GM19099 (cell line): Measurements from ENCODE around the gene AGBL4.

Source experiments
- POLR2A ChIP-seq: IDR thresholded peaks from 3 replicates; pipeline ENCODE4 v1.6.1; 2011; ENCODE audit warnings: low read depth; ENCODE audit not compliant: insufficient read length; ENCODE audit errors: extremely low read depth

The AGBL4 gene

DNA sequence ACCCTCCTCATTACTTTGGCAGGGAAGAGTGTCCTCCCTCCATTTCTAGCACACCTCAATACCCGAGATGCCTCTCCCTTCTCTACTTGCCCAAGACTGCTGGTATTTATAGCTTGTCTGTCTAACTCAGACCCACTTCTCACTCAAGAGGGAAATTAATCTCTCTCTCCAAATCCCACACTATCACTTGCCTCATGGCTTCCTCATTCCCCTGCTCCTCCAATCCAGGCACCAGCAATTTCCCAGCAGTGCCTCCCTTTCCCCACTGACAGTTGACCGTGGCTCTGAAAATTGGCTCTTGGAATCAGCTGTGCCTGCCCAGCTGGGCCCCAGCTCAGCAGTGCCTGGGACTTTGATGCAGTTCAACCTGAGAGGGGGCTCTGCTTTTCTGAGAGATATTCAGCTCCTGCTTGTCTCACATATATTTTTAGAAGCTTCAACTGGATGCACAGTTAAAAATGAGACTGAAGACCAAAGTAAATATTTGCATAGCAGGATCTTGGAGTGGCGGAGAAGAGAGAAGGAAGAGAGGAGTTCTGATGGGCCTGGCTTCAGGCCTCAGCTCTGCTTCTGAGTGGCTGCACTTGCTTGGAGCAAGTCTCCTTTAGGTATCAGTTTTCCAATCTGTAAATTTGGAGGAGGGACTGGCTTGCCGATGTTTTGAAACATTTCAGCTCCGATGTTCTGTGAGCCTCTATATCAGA is 1470.7 kb downstream of the AGBL4 start:
- no peak for TF ChIP-seq POLR2A

DNA sequence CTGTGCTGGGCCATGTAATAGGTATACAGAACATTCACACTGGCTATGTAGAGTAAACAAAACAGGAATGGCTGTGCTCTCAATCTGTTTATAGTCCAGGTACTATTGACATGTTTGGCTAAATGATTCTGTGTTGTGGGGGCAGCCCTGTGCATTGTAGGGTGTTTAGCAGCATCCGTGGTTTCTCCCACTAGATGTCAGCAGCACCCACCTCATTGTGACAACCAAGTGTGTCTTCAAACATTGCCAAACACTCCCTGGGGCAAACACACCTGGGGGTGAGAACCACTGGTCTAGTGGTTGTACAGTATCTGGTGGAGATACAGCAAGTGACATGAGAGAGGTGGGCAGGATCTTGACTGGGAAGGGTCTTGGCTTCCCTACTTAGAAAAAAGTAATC is 1471.3 kb downstream of the AGBL4 start:
- TF ChIP-seq POLR2A = no peak

DNA sequence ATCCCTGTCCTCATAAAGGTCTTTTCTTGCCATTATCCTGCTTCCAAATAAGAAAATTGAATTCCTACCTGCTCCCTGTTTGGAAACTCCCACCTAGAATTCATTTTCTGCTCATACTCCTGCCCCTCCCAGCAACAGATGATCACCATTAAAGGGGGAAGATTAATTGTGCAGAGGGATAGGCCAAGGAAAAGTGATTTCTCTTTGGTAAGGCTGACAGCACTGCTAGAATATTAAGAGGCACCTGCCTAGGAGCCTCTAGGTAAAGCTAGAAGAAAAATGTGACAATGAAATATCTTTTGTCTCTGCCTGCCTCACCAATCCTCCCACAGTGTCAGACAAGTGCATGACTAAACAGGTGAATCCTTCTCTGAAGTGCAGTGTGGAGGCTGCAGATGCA is 1474.8 kb downstream of the AGBL4 start:
- TF ChIP-seq POLR2A = no peak

DNA sequence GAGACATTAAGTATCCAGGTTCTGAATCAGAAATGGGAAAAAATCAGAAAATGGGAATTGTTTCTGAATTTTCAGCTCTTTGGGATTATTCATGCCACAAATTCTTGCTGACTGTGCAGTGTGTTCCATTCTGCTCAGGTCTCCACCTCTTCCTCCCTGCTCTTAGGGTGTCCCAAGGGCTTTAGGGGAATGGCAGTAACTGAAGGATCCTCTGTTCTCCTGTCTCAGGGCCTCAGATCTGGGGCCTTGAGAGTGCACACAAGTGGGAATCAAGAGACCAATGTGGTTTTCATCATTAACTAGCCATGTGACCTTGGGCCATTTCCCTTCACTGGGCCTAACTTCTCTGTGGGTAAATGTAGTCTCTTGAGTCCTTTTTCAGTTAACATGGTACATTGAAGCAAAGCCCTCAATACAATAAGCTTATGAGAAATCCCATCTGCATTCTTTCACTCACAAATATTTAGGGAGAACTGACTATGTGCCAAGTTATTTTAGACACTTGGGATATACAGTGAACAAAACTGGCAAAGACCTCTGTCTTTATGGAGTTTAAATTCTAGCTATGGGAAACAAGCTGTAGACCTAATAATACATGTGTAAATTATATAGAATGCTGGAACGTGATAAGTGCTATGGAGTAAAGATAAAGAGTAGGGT is 1476.1 kb downstream of the AGBL4 start:
- no peak for TF ChIP-seq POLR2A

DNA sequence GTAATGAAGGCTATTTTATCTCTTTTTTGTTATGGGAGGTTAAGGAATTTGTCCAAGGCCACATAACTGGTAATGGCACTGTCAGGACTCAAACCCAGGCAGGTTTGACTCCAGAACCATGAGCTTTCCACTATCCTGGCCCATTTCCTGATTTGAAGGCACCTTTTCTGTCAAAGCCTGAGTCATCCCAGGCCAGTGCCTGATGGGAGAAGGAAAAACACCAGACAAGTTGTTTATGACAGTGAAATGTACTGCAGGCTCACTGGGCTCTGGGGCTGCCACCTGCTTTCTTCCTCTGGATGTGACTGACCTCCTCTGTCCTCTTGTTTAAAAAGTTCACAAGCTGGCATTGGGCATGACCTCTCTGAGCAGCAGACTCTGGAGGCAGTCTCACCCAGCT is 1479.9 kb downstream of the AGBL4 start:
- no peak for TF ChIP-seq POLR2A

DNA sequence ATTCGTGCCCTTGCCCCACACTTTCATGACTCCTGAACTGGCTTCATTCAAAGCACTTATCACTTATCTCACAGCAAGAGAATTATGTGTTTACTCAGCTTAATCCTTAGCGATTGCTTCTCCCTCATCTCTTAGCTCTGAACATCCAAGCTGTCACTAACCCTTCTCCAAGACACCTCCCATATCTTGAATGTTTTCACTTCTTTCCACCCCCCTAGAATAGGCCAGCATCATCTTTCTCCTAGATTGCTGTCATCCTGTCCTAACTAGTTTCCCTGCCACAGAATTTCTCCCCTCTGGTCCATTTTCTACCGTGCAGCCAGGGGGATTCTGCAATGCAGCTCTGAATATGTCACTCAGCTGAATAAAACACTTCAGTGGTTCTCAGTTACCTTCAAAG is 1483.2 kb downstream of the AGBL4 start:
- no peak for TF ChIP-seq POLR2A

DNA sequence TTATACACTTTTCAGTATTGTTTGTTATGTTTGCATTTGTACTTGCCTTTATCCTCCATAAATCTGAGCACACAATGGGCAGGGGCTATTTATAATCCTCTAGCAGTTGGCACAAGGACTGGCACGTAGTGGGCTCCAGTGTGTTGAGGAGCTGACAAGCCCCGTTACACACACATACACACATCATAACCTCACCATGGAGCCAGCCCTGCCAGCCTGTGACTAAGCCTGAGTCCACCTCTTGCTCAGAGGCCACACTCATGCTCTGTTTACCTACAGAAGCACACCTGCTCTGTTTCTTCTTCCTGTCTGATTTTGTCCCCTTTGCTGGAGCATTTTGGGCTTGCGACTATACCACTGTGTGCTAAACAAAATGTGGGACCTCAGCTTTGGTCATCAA is 1487.3 kb downstream of the AGBL4 start:
- no peak for TF ChIP-seq POLR2A

DNA sequence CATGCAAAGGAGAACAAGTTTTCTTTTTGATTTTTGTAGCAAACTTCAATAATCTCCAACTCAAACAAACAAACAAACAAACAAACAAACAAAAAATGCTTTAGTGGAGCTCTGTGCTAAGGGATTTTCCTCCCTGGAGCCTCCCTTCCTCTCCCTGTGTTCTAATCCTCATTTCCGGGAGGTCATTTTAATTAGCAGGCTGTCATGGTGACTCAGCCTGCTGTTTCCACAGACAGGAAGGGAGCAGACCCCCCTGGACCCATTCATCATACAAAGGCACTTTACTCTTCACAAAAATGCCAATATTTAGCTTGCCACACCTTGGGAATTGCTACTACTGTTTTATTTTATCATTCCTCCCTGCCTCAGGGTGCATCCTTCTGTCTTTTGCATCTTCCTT is 1490.8 kb downstream of the AGBL4 start:
- no peak for TF ChIP-seq POLR2A

DNA sequence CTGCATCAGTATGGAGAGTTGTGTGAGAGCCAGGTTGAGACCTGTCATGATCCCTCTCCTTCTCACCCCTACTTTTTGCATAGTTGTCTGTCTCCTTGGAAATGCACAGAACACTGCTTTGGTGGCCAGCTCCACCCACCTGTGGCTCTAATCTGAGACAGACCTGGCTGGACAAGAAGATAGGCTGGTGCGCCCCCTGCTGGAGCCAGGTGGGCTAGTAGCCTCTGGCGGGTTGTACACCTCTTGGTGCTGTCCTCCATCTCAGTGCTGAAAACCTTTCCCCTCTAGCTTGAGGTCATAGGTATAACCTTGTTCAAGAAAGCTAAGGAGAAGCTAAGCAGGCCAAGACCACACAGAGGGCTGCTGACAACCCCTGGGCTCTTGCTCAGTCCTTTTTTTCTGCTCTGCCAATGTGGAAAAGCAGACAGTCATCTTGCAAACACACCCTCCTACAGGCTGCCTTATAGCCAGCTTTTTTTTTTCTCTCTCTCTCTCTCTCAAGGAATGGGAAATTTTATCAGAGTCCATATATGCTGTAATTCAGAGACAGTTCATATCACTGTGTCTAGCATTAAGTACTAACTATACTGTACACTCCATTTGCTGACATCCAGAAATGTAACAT is 1492.9 kb downstream of the AGBL4 start:
- TF ChIP-seq POLR2A = no peak

DNA sequence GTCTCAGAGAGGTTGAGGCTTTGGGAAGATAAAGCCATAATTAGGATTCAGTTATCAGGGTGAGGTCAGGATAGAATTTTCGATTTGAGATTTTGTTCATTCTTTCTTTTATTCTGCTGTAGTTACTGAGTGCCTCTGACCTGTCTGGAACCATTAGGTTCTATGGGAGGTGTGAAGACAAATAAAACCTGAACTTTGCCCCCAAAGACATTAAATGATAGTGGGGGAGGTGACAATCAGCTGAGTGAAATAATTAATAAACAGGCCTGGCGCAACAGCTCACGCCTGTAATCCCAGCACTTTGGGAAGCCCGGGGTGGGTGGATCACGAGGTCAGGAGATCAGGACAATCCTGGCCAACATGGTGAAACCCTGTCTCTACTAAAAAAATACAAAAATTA is 1496.7 kb downstream of the AGBL4 start:
- no peak for TF ChIP-seq POLR2A

DNA sequence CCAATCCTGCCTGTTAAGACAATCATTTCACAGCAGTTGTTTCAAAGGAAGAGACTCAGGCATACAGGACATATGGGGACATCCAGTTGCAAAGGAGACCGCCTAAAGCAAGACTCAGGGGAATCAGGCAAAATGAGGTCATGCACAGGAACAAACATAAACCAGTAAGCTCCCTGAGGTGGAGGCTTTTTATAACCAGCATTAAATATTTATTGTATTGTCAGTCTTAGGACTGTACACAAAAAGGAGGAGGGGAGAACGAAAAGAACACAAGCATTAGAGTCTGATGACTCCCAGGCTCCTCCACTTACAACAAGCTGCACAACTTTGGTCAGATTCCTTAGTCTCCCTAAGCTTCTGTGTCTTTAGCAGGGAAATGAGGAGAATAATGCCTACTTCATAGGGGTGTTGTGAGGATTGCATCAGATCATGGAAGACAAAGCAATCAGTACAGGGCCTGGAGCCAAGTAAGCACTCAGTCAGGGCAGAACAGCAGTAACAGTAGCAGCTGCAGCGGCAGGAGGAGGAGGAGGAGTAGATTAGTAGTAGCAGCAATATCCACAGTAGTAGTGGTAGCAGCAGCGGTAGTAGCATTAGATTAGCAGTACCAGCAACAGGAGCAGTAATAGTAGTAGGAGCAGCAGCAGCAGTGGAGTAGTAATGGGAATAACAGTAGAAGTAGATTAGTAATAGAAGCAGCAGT is 1497.6 kb downstream of the AGBL4 start:
- TF ChIP-seq POLR2A = no peak

DNA sequence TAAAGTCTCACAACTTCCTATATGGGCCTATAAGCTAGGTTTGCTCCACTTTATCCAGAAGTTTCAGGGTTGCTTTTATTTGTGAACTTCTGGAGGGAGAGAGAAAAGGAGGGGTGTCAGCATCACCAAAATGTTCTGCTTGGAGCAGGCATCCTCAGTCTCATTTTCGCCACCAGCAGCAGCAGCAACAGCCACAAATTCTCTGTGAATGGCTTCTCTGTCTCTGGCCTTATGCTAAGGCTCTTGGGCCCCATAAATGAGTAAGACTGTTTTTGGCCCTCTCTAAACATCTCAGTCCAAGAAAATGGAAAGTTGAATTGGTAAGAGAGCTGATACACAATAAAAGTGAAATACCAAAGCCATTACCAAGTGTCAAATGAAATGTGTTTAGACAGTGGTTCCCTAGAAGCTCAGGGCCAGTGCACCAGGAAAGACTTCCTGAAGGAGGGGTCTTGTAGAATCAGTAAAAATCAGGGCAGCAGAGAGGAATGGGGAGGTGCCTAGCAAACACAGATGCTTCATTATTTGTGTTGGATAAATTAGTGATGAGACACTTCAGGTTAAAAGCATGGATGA is 1498.8 kb downstream of the AGBL4 start:
- no peak for TF ChIP-seq POLR2A

DNA sequence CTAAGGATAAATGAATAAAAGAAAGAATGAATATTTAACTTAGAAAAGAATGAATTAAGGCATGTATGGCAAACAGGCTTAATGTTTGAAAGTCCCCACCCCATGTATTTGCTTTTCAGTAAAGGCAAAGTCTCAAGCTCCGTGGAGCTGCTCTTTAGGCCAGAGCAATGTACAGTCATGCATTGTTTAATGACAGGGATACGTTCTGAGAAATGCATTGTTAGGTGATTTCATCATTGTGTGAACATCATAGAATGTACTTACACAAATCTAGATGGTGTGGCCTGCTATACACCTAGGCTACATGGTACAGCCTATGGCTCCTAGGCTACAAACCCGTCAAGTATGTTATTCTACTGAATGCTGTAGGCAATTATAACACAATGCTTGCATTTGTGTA is 1500.2 kb downstream of the AGBL4 start:
- no peak for TF ChIP-seq POLR2A

DNA sequence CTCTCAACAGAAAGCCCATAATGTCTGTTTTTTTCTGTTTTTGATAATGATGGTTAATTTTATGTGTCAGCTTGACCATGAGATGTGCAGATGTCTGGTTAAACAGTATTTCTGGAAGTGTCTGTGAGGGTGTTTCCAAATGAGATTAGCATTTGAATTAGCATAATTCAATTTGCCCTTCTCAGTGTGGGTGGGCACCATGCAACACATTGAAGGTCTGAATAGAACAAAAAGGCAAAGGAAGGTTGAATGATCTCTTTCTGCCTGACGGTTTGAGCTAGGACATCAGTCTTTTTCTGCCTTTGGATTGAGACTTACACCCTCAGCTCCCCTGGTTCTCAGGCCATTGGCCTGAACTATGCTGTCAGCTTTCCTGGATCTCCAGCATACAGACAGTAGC is 1516.9 kb downstream of the AGBL4 start:
- no peak for TF ChIP-seq POLR2A

DNA sequence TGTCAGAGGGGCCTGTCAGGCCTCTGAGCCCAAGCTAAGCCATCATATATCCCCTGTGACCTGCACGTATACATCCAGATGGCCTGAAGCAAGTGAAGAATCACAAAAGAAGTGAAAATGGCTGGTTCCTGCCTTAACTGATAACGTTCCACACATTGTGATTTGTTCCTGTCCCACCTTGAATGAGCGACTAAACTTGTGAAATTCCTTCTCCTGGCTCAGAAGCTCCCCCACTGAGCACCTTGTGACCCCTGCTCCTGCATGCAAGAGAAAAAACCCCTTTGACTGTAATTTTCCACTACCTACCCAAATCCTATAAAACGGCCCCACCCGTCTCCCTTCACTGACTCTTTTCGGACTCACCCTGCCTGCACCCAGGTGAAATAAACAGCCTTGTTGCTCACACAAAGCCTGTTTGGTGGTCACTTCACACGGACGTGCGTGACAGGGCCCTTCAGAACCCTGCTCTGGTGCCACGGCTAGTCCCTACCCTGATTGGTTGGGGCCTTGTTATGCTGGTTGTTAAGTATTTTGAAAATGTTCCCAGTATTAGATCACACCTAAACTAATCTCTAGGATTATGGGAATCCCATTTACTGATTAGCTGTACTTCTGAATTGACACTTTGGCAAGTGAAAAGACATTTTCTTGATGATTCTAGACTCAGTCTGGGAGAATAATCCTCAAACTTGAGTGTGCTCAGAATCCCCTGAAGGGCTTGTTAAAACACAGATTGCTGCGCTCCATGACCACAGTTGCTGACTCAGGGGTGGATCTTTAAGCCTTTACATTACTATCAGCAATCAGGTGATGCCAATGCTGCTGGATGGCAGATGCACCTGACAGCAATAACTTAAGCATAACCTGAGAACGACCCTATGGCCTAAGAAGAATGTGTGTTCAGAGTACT is 1523.0 kb downstream of the AGBL4 start:
- no peak for TF ChIP-seq POLR2A

DNA sequence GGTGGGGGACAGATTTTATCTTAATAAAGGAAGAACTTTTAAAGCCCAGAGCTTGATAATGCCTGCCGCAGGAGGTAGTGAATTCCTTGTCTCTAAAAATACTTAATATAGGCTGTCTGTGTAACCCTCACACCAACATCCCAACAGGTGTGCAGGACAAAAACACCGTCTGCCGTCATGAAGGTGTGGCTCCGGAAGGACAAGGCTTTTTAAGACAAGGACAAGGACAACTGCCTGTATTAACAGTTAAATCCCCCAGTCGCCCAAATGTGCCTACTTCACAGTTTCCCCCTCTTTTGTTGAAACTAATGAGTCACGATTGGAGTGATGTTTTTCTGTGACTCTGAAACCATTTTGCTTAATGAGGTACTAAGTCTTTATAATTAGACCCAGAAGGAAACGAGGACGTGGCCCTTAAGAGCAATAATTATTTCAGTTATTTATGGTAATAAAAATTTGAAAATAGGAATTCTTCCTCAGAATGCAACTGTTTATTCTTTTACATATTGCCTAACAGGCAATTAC is 1524.5 kb downstream of the AGBL4 start:
- TF ChIP-seq POLR2A = no peak
